Peyer's patch (tissue), 4 donors: ENCODE measurements around the gene CBFB. TPM values are rescaled to one million over a fixed set of nuclear protein-coding genes. Genes with fewer than 3 reads are reported as not detected.

Experiments
- DNase-seq, 3 donors: peaks; one replicate each; pipeline ENCODE4 v3.0.0-alpha.2; 2017 to 2019
- H3K27ac ChIP-seq, 4 donors: fragments of 200-600 bp; sonication (generic); one replicate each; pipeline ENCODE4 v1.5.1; 2016 to 2019
- H3K27me3 ChIP-seq, 2 donors: fragments of 200-600 bp; sonication (generic); one replicate each; pipeline ENCODE4 v1.5.1; 2019
- H3K36me3 ChIP-seq, 3 donors: fragments of 200-600 bp; sonication (generic); one replicate each; pipeline ENCODE4 v1.5.1; 2016 to 2019
- H3K4me1 ChIP-seq, 4 donors: fragments of 200-600 bp; sonication (generic); one replicate each; pipeline ENCODE4 v1.5.1; 2016 to 2019
- H3K4me3 ChIP-seq, 4 donors: fragments of 200-600 bp; sonication (generic); 1 replicate in 3 of 4; 2 replicates in 1 of 4; pipeline ENCODE4 v1.5.1; 2016 to 2019; ENCODE audit warnings: mild to moderate bottlenecking in 1 of 4
- H3K9me3 ChIP-seq, 4 donors: fragments of 200-600 bp; sonication (generic); one replicate each; pipeline ENCODE4 v1.5.1; 2016 to 2019; ENCODE audit warnings: mild to moderate bottlenecking in 1 of 4
- CTCF ChIP-seq, 6 experiments: fragments of 450-650 bp in 4 of 6; fragments of 200-600 bp in 2 of 6; sonication (generic) in 1 of 6; IDR thresholded peaks; one replicate each; pipeline ENCODE4 v1.5.1; 2017 to 2019; ENCODE audit warnings: antibody characterized with exemption in 6 of 6, mild to moderate bottlenecking in 3 of 6, moderate library complexity in 1 of 6
- POLR2A ChIP-seq, 2 donors: fragments of 450-650 bp; IDR thresholded peaks; one replicate each; pipeline ENCODE4 v1.5.1; 2017; ENCODE audit warnings: antibody characterized with exemption in 2 of 2, mild to moderate bottlenecking in 2 of 2, moderate library complexity in 2 of 2
- total RNA-seq, 4 donors: library from RNA; depleted of rRNA; stranded (reverse); fragments of >200 nt; gene quantifications; one replicate each; pipeline ENCODE4 v1.1.0, GENCODE V29; 2016

CBFB gene
- total RNA-seq, 4 donors from 2014 or later = 14.0 to 30.5 (median 26.6) TPM

- DNase-seq = peak; percentile 68 to 88 (median 79)
- peak; percentile 52 to 87 (median 74) for TF ChIP-seq CTCF (IDR thresholded peaks at IDR 0.05)
- no peak for TF ChIP-seq POLR2A (IDR thresholded peaks at IDR 0.05)
- Histone ChIP-seq H3K36me3 (no peaks in the 10 kb centered on the region), H3K4me3 (no peak overlapping the region), H3K27me3 (peaks cover 0 to 5% of the 10 kb centered on the region in 2 donors), H3K9me3 (no peaks in the 10 kb centered on the region), H3K27ac (no peak overlapping the region), H3K4me1 (peaks cover 0 to 18% (median 14%) of the 10 kb centered on the region in 4 donors)
Observed at GRCh38 chr16:67017810-67018488, 11.0 kb upstream of the CBFB start.

GRCh38 chr16:67019171-67019570, 9.8 kb upstream of the CBFB start:
- H3K9me3 ChIP-seq = no peaks in the 10 kb centered on the region
- H3K27ac ChIP-seq = no peak overlapping the region
- H3K36me3 ChIP-seq = no peaks in the 10 kb centered on the region
- no peaks in the 10 kb centered on the region for H3K27me3 ChIP-seq
- DNase-seq = peak in 1 of 3 donors; percentile 19
- TF ChIP-seq CTCF (IDR thresholded peaks at IDR 0.05) = no peak
- TF ChIP-seq POLR2A (IDR thresholded peaks at IDR 0.05) = no peak
- H3K4me1 ChIP-seq = peaks cover 0 to 7% (median 6%) of the 10 kb centered on the region in 4 donors
- H3K4me3 ChIP-seq = no peak overlapping the region

- peak in 2 of 3 donors; percentile 2 to 19 for DNase-seq
Observed at GRCh38 chr16:67021321-67021720, 7.6 kb upstream of the CBFB start.

GRCh38 chr16:67022531-67023214, 6.3 kb upstream of the CBFB start:
- no peak for TF ChIP-seq CTCF (IDR thresholded peaks at IDR 0.05)
- no peak for TF ChIP-seq POLR2A (IDR thresholded peaks at IDR 0.05)
- Histone ChIP-seq H3K27ac (no peak overlapping the region), H3K4me1 (no peaks in the 10 kb centered on the region), H3K9me3 (no peaks in the 10 kb centered on the region), H3K4me3 (no peak overlapping the region), H3K27me3 (no peaks in the 10 kb centered on the region), H3K36me3 (no peaks in the 10 kb centered on the region)
- peak in 1 of 3 donors; percentile 8 for DNase-seq

More at GRCh38 chr16:67021321-67021720, 7.6 kb upstream of the CBFB start:
- no peaks in the 10 kb centered on the region for H3K27me3 ChIP-seq
- H3K9me3 ChIP-seq = no peaks in the 10 kb centered on the region
- no peak for TF ChIP-seq CTCF (IDR thresholded peaks at IDR 0.05)
- TF ChIP-seq POLR2A (IDR thresholded peaks at IDR 0.05) = no peak
- H3K4me3 ChIP-seq = no peak overlapping the region
- no peaks in the 10 kb centered on the region for H3K36me3 ChIP-seq
- no peaks in the 10 kb centered on the region for H3K4me1 ChIP-seq
- no peak overlapping the region for H3K27ac ChIP-seq

GRCh38 chr16:67023689-67024088, 5.3 kb upstream of the CBFB start:
- no peaks in the 10 kb centered on the region for H3K36me3 ChIP-seq
- no peak overlapping the region for H3K4me3 ChIP-seq
- peak in 1 of 3 donors; percentile 11 for DNase-seq
- H3K27me3 ChIP-seq = no peaks in the 10 kb centered on the region
- no peak overlapping the region for H3K27ac ChIP-seq
- TF ChIP-seq POLR2A (IDR thresholded peaks at IDR 0.05) (no peak), CTCF (IDR thresholded peaks at IDR 0.05) (no peak)
- H3K4me1 ChIP-seq = no peaks in the 10 kb centered on the region
- no peaks in the 10 kb centered on the region for H3K9me3 ChIP-seq
